Prostate gland (tissue), 2 donors: ENCODE results near the gene NEMP1. TPM values are rescaled to one million over a fixed set of nuclear protein-coding genes. Genes with fewer than 3 reads are reported as not detected.

Experiments used
- DNase-seq: peaks from one replicate; pipeline ENCODE4 v3.0.0-alpha.2; 2019; ENCODE audit warnings: low spot score
- H3K27ac ChIP-seq, 2 donors: fragments of 200-600 bp; sonication (generic); 2 replicates each; pipeline ENCODE4 v1.5.1; 2017 to 2019
- H3K27me3 ChIP-seq: fragments of 200-600 bp; sonication (generic); replicated peaks from 2 replicates; pipeline ENCODE4 v1.5.1; 2019; ENCODE audit not compliant: insufficient read depth
- H3K36me3 ChIP-seq, 2 donors: fragments of 200-600 bp; sonication (generic); 1 replicate in 1 of 2; 2 replicates in 1 of 2; pipeline versions ENCODE4 v1.5.1 to v1.8.1; 2017 to 2019
- H3K4me1 ChIP-seq: fragments of 200-600 bp; sonication (generic); replicated peaks from 2 replicates; pipeline ENCODE4 v1.5.1; 2019
- H3K4me3 ChIP-seq, 2 donors: fragments of 200-600 bp; sonication (generic); 2 replicates each; pipeline ENCODE4 v1.5.1; 2017 to 2019
- H3K9me3 ChIP-seq: fragments of 200-600 bp; sonication (generic); 2 replicates; pipeline ENCODE4 v1.5.1; 2017
- POLR2A ChIP-seq: fragments of 450-650 bp; IDR thresholded peaks from one replicate; pipeline ENCODE4 v1.6.1; 2016; ENCODE audit warnings: antibody characterized with exemption, mild to moderate bottlenecking
- POLR2AphosphoS5 ChIP-seq: sonication (generic); formaldehyde crosslinking; IDR thresholded peaks from one replicate; pipeline ENCODE4 v1.6.1; 2017; ENCODE audit warnings: antibody characterized with exemption
- WGBS: methylation state at CpG from one replicate; pipeline ENCODE4 v1.1.5; 2018; 5-methylcytosine and 5-hydroxymethylcytosine counted together
- intact Hi-C: fragments of 100-400 bp; cut with DNase I; formaldehyde crosslinking; loops from one replicate; pipeline ENCODE4 v1.14.2; 2022
- total RNA-seq, 2 donors: library from RNA; depleted of rRNA; stranded (reverse); fragments of >200 nt; gene quantifications; one replicate each; pipeline ENCODE4 v1.1.0, GENCODE V29; 2016
- TF ChIP-seq, protein P1 (sequence below), 4 experiments: fragments of 200-600 bp in 2 of 4; fragments of 450-650 bp in 2 of 4; sonication (generic) in 2 of 4; IDR thresholded peaks; 1 replicate in 3 of 4; 2 replicates in 1 of 4; pipeline ENCODE4 v1.5.1; 2016 to 2019; ENCODE audit warnings: antibody characterized with exemption in 4 of 4, mild to moderate bottlenecking in 2 of 4, moderate library complexity in 2 of 4

Gene NEMP1
- total RNA-seq, 2 donors from 2014 or later = 10.8 to 13.0 TPM

DNA sequence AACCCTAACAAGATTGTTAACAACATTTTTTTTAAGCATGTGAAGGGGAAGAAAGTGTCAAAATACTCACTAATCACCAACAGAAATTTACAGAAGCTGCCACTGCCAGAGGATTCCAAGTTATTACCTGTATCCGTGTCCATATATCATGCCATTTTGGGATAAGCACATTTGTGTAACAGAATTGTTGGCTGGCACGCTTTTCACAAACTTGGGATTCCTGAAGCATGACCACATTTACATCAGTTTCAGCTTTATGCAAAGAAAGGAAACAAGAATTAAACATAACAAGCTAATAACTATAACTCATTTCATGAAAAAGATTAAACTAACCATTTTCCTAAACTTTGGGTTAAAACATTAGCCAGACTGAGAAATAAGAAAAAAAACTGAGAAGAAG, 5.9 kb downstream of the NEMP1 start:
- Histone ChIP-seq H3K27me3 (no peaks in the 10 kb centered on the region), H3K4me3 (no peak overlapping the region), H3K27ac (no peak overlapping the region), H3K4me1 (no peaks in the 10 kb centered on the region), H3K36me3 (no peaks in the 10 kb centered on the region), H3K9me3 (no peaks in the 10 kb centered on the region)
- intact Hi-C loops = no loop called here
- WGBS = 67% methylated on average over 2 of the region's 2 CpGs
- no peak for TF ChIP-seq POLR2A
- no peak for TF ChIP-seq POLR2AphosphoS5
- TF ChIP-seq, protein P1, sequence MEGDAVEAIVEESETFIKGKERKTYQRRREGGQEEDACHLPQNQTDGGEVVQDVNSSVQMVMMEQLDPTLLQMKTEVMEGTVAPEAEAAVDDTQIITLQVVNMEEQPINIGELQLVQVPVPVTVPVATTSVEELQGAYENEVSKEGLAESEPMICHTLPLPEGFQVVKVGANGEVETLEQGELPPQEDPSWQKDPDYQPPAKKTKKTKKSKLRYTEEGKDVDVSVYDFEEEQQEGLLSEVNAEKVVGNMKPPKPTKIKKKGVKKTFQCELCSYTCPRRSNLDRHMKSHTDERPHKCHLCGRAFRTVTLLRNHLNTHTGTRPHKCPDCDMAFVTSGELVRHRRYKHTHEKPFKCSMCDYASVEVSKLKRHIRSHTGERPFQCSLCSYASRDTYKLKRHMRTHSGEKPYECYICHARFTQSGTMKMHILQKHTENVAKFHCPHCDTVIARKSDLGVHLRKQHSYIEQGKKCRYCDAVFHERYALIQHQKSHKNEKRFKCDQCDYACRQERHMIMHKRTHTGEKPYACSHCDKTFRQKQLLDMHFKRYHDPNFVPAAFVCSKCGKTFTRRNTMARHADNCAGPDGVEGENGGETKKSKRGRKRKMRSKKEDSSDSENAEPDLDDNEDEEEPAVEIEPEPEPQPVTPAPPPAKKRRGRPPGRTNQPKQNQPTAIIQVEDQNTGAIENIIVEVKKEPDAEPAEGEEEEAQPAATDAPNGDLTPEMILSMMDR (IDR thresholded peaks at IDR 0.05) = no peak
- DNase-seq = no peak

DNA sequence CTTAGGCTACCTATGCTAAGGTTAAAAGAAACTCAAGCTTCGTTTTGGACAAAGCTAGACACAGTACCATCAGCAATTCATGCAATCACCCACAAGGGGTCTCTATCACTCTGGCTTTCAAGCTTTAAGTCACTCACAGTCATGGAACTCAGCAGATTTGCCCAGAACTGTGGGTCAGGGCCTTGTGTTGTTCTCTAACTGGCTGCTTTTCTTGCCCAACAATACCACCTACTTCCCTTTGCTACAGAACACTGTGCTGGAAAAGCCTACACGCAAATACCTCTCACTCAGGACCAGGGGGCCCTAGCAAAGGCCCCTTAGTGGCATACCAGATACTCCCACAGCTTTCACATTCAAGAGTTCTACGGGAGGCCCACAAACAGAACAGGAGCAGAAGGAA, 9.1 kb downstream of the NEMP1 start:
- H3K27me3 ChIP-seq = no peaks in the 10 kb centered on the region
- H3K27ac ChIP-seq = peak overlapping the region; percentile 70
- no peak overlapping the region for H3K4me3 ChIP-seq
- H3K4me1 ChIP-seq = no peaks in the 10 kb centered on the region
- WGBS = 19% methylated on average over 3 of the region's 3 CpGs
- peak; percentile 72 for DNase-seq
- no peaks in the 10 kb centered on the region for H3K36me3 ChIP-seq
- intact Hi-C loops = loop anchor here (1.0 to 10.0 kb wide), 3 partner anchors 43 to 315 kb away; partner anchors contain the start of gene PRIM1
- TF ChIP-seq, protein P1 (IDR thresholded peaks at IDR 0.05) = peak; percentile 53 to 97 (median 91)
- TF ChIP-seq POLR2A (no peak), POLR2AphosphoS5 (peak; percentile 90)
- H3K9me3 ChIP-seq = no peaks in the 10 kb centered on the region

DNA sequence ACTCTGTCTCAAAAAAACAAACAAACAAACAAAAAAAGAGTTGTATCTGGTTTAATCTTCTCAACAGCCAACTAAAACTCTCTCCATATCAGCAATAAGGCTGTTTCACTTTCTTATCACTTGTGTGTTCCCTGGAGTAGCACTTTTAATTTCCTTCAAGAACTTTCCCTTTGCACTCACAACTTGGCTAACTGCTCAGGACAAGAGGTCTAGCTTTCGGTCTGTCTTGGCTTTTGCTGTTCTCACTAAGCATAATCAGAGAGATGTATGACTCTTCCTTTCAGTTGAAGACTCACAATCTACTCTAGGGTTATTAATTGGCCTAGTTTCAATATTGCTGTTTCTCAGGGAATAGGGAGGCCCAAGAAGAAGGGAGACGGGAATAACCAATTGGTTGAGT, 12.3 kb downstream of the NEMP1 start:
- no peaks in the 10 kb centered on the region for H3K4me1 ChIP-seq
- DNase-seq = no peak
- TF ChIP-seq POLR2AphosphoS5 (no peak), POLR2A (no peak)
- TF ChIP-seq, protein P1 (IDR thresholded peaks at IDR 0.05) = no peak
- 85% methylated on average over 2 of the region's 2 CpGs for whole genome bisulfite sequencing
- no peaks in the 10 kb centered on the region for H3K9me3 ChIP-seq
- no peaks in the 10 kb centered on the region for H3K27me3 ChIP-seq
- H3K4me3 ChIP-seq = no peak overlapping the region
- intact Hi-C loops = loop anchor here (5.0 to 10.0 kb wide), 2 partner anchors 116 to 311 kb away; partner anchors contain the start of gene PRIM1
- no peak overlapping the region for H3K27ac ChIP-seq
- no peaks in the 10 kb centered on the region for H3K36me3 ChIP-seq

DNA sequence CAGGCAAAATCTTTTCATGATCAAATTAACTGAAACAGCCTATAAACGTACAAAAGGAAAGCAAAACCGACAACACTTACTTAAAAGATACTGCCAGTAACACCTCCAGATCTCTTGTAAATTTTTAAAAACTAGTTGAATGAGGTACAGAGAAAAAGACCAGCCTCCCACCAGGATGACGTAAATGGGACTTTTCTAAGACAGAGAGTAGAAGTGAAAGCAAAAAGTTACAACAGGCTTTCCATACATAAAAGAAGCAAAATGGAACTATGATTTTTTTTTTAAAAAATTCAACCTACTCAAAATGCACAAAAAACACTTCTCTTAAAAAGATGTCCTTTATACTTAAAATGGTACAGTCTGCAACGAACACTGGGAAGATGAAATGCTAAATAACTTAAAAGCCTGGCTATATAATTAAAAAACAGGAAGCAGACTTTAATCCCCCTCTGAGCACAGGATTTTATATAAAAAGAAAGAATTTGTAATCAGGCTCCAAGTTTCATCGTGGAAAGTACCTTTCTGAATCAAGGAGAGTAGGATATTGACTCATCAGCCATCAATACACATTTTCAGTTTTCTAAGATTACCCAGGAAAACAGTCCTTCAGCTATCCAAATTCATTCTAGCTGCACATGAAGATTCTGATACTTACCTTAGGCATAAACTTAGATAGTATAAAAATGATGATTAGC, 14.5 kb downstream of the NEMP1 start:
- no peaks in the 10 kb centered on the region for H3K27me3 ChIP-seq
- DNase-seq = no peak
- intact Hi-C loops = loop anchor here (10.0 kb wide), 1 partner anchor 309 kb away; the partner anchor contains the start of gene PRIM1
- TF ChIP-seq POLR2AphosphoS5 (no peak), POLR2A (no peak)
- TF ChIP-seq, protein P1 (IDR thresholded peaks at IDR 0.05) = no peak
- H3K4me1 ChIP-seq = no peaks in the 10 kb centered on the region
- H3K4me3 ChIP-seq = no peak overlapping the region
- H3K36me3 ChIP-seq = no peaks in the 10 kb centered on the region
- H3K27ac ChIP-seq = no peak overlapping the region
- H3K9me3 ChIP-seq = no peaks in the 10 kb centered on the region
- WGBS = 46% methylated on average over 5 of the region's 5 CpGs

DNA sequence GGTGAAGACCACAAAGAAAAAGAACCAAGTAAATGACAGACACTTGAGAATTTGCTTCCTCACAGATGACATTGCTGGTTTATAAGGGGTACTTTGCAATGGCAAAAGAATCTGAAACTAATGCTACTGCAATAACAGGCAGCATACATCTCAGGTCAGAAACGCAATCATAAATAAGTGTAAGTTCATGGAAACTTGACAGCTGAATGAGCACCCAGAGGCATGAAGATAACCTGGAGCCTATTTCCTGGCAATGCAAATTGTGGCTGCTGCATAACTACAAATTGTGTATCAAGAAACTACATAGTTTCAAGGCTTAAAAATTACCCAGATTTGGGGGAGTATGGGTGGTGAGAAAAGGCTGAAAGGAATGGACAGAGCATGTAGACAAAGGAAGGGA, 20.1 kb downstream of the NEMP1 start:
- no peaks in the 10 kb centered on the region for H3K27me3 ChIP-seq
- 96% methylated on average over 1 of the region's 1 CpG for WGBS
- no peaks in the 10 kb centered on the region for H3K36me3 ChIP-seq
- H3K27ac ChIP-seq = no peak overlapping the region
- no peaks in the 10 kb centered on the region for H3K9me3 ChIP-seq
- intact Hi-C loops = loop anchor here (5.0 kb wide), 1 partner anchor 51 kb away; the partner anchor contains the start of gene ZBTB39
- H3K4me1 ChIP-seq = no peaks in the 10 kb centered on the region
- no peak overlapping the region for H3K4me3 ChIP-seq
- TF ChIP-seq POLR2A (no peak), POLR2AphosphoS5 (no peak)
- TF ChIP-seq, protein P1 (IDR thresholded peaks at IDR 0.05) = no peak
- DNase-seq = no peak
